Peyer's patch (tissue), 4 donors: Measurements from ENCODE around the gene ZNF668. TPM values are rescaled to one million over a fixed set of nuclear protein-coding genes. Genes with fewer than 3 reads are reported as not detected.

ENCODE experiments used
- DNase-seq, 3 donors: peaks; one replicate each; pipeline ENCODE4 v3.0.0-alpha.2; 2017 to 2019
- H3K27ac ChIP-seq, 4 donors: fragments of 200-600 bp; sonication (generic); one replicate each; pipeline ENCODE4 v1.5.1; 2016 to 2019
- H3K27me3 ChIP-seq, 2 donors: fragments of 200-600 bp; sonication (generic); one replicate each; pipeline ENCODE4 v1.5.1; 2019
- H3K36me3 ChIP-seq, 3 donors: fragments of 200-600 bp; sonication (generic); one replicate each; pipeline ENCODE4 v1.5.1; 2016 to 2019
- H3K4me1 ChIP-seq, 4 donors: fragments of 200-600 bp; sonication (generic); one replicate each; pipeline ENCODE4 v1.5.1; 2016 to 2019
- H3K4me3 ChIP-seq, 4 donors: fragments of 200-600 bp; sonication (generic); 1 replicate in 3 of 4; 2 replicates in 1 of 4; pipeline ENCODE4 v1.5.1; 2016 to 2019; ENCODE audit warnings: mild to moderate bottlenecking in 1 of 4
- H3K9me3 ChIP-seq, 4 donors: fragments of 200-600 bp; sonication (generic); one replicate each; pipeline ENCODE4 v1.5.1; 2016 to 2019; ENCODE audit warnings: mild to moderate bottlenecking in 1 of 4
- POLR2A ChIP-seq, 2 donors: fragments of 450-650 bp; IDR thresholded peaks; one replicate each; pipeline ENCODE4 v1.5.1; 2017; ENCODE audit warnings: antibody characterized with exemption in 2 of 2, mild to moderate bottlenecking in 2 of 2, moderate library complexity in 2 of 2
- total RNA-seq, 4 donors: library from RNA; depleted of rRNA; stranded (reverse); fragments of >200 nt; gene quantifications; one replicate each; pipeline ENCODE4 v1.1.0, GENCODE V29; 2016
- TF ChIP-seq, protein P1 (sequence below), 6 experiments: fragments of 450-650 bp in 4 of 6; fragments of 200-600 bp in 2 of 6; sonication (generic) in 1 of 6; IDR thresholded peaks; one replicate each; pipeline ENCODE4 v1.5.1; 2017 to 2019; ENCODE audit warnings: antibody characterized with exemption in 6 of 6, mild to moderate bottlenecking in 3 of 6, moderate library complexity in 1 of 6

ZNF668 gene
- total RNA-seq, 4 donors from 2014 or later = 3.3 to 17.2 (median 11.4) TPM

DNA sequence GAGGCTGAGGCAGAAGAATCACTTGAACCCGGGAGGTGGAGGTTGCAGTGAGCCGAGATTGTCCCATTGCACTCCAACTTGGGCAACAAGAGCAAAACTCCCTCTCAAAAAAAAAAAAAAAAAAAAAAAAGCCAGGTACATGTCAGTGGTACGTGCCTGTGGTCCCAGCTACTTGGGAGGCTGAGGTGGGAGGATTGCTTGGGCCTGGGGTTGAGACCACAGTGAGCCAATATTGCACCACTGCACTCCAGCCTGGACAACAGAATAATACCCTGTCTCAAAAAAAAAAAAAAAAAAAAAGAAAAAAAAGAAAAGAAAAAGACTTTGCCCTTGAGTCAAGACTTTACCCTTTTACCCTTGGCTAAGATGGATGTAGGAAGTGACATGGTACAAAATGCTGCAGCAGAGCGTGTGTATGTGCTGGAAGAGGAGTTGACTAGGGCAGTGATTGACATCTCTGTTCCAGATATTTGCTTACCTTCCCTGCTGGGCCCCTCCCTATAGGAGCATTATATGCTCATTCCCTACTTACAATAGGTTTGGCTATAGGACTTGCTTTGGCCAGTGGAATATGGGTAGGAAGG lies 30.1 kb downstream of the ZNF668 start:
- Histone ChIP-seq H3K4me3 (no peak overlapping the region), H3K4me1 (peaks cover 0 to 13% (median 0%) of the 10 kb centered on the region in 4 donors), H3K36me3 (peaks cover 0 to 22% (median 2%) of the 10 kb centered on the region in 3 donors), H3K27me3 (no peaks in the 10 kb centered on the region), H3K27ac (peak overlapping the region in 2 of 4 donors; percentile 58 to 74), H3K9me3 (no peaks in the 10 kb centered on the region)
- DNase-seq = no peak
- TF ChIP-seq, protein P1, sequence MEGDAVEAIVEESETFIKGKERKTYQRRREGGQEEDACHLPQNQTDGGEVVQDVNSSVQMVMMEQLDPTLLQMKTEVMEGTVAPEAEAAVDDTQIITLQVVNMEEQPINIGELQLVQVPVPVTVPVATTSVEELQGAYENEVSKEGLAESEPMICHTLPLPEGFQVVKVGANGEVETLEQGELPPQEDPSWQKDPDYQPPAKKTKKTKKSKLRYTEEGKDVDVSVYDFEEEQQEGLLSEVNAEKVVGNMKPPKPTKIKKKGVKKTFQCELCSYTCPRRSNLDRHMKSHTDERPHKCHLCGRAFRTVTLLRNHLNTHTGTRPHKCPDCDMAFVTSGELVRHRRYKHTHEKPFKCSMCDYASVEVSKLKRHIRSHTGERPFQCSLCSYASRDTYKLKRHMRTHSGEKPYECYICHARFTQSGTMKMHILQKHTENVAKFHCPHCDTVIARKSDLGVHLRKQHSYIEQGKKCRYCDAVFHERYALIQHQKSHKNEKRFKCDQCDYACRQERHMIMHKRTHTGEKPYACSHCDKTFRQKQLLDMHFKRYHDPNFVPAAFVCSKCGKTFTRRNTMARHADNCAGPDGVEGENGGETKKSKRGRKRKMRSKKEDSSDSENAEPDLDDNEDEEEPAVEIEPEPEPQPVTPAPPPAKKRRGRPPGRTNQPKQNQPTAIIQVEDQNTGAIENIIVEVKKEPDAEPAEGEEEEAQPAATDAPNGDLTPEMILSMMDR (IDR thresholded peaks at IDR 0.05) = no peak
- TF ChIP-seq POLR2A (IDR thresholded peaks at IDR 0.05) = no peak

DNA sequence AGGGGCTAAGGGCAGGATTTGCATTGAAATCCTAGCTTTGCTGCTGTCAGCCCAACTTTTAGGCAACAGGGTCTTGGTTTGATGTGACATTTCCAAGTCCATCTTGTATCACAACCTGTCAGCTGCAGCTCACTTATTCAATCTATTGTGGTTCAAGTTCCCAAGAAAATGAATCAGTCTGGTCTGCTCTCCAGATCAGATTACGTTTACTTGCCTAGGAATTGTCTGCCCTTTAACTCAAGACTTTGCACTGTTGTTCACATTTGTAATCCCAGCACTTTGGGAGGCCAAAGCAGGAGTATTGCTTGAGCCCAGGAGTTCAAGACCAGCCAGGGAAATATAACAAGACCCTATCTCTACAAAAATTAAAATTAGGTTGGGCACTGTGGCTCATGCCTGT lies 30.7 kb downstream of the ZNF668 start:
- Histone ChIP-seq H3K4me3 (no peak overlapping the region), H3K27me3 (no peaks in the 10 kb centered on the region), H3K4me1 (peaks cover 0 to 13% (median 0%) of the 10 kb centered on the region in 4 donors), H3K27ac (peak overlapping the region in 2 of 4 donors; percentile 22 to 43), H3K9me3 (no peaks in the 10 kb centered on the region), H3K36me3 (peaks cover 0 to 29% (median 2%) of the 10 kb centered on the region in 3 donors)
- no peak for DNase-seq
- TF ChIP-seq, protein P1 (IDR thresholded peaks at IDR 0.05) = no peak
- no peak for TF ChIP-seq POLR2A (IDR thresholded peaks at IDR 0.05)

GRCh38 chr16:31042866-31043265 lies 31.2 kb downstream of the ZNF668 start:
- no peak overlapping the region for H3K4me3 ChIP-seq
- no peak for TF ChIP-seq POLR2A (IDR thresholded peaks at IDR 0.05)
- TF ChIP-seq, protein P1 (IDR thresholded peaks at IDR 0.05) = no peak
- no peaks in the 10 kb centered on the region for H3K9me3 ChIP-seq
- peak overlapping the region in 1 of 4 donors; percentile 43 for H3K27ac ChIP-seq
- peaks cover 0 to 34% (median 2%) of the 10 kb centered on the region in 3 donors for H3K36me3 ChIP-seq
- H3K4me1 ChIP-seq = peaks cover 0 to 13% (median 0%) of the 10 kb centered on the region in 4 donors
- no peak for DNase-seq
- H3K27me3 ChIP-seq = no peaks in the 10 kb centered on the region

DNA sequence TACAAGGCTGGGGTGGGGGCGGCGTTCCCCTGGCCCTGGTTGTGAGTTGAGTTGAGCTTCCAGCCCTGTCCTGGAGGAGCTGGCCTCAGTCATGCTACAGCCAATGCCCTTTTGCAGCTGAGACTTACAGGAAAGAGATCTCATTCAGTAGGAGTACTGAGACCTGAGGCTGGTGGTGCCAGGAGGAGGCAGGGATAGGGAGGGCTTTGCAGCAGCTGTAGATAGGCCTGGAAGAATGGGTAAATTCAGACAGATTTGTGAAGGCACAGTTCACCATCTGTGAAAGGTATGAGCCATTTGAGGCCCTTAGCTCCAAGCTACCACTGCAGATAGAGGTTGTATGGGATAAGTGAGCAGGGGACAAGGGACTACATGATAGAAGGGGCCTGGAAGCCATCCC lies 35.0 kb downstream of the ZNF668 start:
- H3K4me3 ChIP-seq = no peak overlapping the region
- no peak overlapping the region for H3K27ac ChIP-seq
- H3K27me3 ChIP-seq = no peaks in the 10 kb centered on the region
- TF ChIP-seq, protein P1 (IDR thresholded peaks at IDR 0.05) = no peak
- TF ChIP-seq POLR2A (IDR thresholded peaks at IDR 0.05) = no peak
- H3K4me1 ChIP-seq = peaks cover 0 to 27% (median 0%) of the 10 kb centered on the region in 4 donors
- peaks cover 0 to 47% (median 2%) of the 10 kb centered on the region in 3 donors for H3K36me3 ChIP-seq
- H3K9me3 ChIP-seq = no peaks in the 10 kb centered on the region
- no peak for DNase-seq

GRCh38 chr16:31036691-31037090 lies 37.3 kb downstream of the ZNF668 start:
- no peak for DNase-seq
- no peak for TF ChIP-seq POLR2A (IDR thresholded peaks at IDR 0.05)
- TF ChIP-seq, protein P1 (IDR thresholded peaks at IDR 0.05) = no peak
- Histone ChIP-seq H3K9me3 (no peaks in the 10 kb centered on the region), H3K36me3 (peaks cover 0 to 47% (median 0%) of the 10 kb centered on the region in 3 donors), H3K4me1 (peaks cover 0 to 21% (median 0%) of the 10 kb centered on the region in 4 donors), H3K4me3 (no peak overlapping the region), H3K27ac (no peak overlapping the region), H3K27me3 (no peaks in the 10 kb centered on the region)
